GM18861 (cell line): Measurements from ENCODE around the gene HTR7.
"Not testable (repeated sequence)": the region's sequence is repeated elsewhere in the genome, so short reads cannot be mapped to it uniquely, and the experiment has no call there.

ENCODE experiments used
- ATAC-seq: cut with Tn5 transposase; IDR thresholded peaks from one replicate; pipeline ENCODE4 v1.9.1; 2021; ENCODE audit not compliant: unreplicated experiment

Gene HTR7

DNA sequence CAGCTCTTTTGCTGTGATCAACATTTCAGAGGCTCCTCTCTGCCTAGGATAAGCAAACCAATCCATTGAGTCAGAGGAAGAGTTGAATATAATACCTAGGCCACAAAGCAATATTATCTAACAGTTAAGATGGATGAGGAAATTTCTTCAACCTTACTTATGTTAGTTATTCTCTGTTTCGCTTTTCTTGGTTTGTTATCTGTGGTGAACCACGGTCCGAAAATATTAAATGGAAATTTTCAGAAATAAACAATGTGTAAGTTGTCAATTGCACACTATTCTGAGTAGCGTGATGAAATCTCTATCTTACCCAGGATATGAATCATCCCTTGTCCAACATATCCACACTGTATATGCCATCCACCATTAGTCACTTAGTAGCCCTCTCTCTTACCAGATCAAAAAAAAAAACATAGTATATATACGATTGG lies 1.5 kb upstream of the HTR7 start:
- no peak for ATAC-seq

DNA sequence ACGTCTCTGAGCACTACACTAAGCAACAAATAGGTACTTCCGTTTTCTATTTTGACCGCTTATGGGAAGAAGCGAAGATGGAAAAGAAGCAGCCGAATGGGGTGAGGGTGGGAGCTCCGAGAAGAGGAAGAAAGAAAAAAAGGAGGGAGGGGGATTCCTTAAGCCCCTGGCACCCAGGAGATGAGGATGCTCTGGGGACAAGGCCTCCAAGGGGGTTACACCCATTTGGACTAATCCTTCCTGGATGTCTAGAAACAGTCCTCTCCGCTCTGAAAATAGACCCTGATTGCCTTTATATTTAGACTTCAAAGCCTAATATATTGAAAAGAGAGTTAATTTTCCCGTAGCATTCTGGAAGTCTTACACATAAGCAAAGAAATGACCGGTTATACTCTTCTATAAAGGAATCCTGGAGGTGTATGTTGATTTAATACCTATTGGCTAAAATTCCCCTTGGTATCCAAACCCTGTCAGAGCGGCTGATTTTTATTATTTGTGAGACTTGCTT lies 676 bp upstream of the HTR7 start:
- peak; percentile 4 for ATAC-seq

DNA sequence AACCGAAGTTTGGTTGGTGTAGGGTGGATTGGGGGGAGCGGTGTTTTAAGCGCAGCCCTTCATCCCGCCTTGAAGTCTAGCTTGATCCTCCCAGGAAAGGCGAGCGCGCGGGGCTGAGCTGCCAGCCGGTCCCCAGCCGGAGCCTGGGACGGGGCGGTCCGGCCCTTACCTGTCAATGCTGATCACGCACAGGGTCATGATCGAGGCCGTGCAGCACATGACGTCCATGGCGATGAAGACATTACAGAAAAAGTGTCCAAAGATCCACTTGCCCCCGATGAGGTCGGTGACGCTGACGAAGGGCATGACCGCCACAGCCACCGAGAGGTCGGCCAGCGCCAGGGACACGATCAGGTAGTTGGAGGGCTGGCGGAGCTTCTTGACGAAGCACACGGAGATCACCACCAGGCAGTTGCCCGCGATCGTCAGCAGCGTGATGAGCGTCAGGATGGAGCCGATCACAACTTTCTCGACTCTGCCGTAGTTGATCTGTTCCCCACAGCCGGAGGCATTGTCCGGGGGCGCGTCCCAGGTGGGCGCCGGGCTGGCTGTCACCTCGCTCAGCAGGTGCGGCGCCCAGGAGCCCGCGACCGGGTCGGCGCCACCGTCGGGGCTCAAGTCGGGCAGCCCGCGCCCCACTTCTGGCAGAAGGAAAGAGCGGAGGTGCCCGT lies 740 bp downstream of the HTR7 start:
- peak; percentile 6 for ATAC-seq

DNA sequence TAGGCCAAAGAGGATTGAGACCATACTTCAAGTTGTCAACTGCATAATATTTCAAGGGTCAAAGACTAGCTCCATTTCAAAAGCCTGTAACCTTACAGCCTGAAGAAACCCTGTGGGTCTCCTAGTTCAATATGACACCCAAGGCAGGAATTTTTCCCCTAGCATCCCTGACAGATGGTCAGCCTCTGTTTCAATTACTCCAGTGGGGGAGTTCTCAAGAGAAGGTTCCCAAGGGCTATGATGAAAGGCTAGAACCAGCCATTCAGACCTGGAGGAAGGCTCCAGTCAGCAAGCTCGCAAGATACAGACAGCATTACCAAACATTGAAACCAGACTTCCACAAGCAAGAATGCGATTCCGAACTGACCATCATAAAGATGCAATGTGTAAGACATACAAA lies 1.6 kb downstream of the HTR7 start:
- ATAC-seq, result no peak

DNA sequence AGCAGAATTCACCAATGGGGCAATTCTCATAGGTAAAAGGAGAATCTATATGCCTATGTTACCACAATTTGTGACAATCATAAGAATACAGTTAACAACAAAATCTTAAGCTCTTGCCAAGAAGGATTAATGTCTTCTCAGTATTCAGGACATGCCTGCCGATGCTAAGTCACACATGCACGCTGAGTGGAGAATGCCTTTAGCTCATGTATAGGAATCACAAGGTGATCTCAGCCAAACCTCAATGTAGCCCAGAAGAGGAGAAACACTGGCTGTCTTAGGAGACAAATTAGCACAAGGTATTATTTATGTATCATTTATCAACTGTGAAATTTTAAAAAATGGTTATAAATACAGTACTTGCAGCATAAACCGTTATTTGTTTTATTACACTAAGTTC lies 2.7 kb downstream of the HTR7 start:
- no peak for ATAC-seq

DNA sequence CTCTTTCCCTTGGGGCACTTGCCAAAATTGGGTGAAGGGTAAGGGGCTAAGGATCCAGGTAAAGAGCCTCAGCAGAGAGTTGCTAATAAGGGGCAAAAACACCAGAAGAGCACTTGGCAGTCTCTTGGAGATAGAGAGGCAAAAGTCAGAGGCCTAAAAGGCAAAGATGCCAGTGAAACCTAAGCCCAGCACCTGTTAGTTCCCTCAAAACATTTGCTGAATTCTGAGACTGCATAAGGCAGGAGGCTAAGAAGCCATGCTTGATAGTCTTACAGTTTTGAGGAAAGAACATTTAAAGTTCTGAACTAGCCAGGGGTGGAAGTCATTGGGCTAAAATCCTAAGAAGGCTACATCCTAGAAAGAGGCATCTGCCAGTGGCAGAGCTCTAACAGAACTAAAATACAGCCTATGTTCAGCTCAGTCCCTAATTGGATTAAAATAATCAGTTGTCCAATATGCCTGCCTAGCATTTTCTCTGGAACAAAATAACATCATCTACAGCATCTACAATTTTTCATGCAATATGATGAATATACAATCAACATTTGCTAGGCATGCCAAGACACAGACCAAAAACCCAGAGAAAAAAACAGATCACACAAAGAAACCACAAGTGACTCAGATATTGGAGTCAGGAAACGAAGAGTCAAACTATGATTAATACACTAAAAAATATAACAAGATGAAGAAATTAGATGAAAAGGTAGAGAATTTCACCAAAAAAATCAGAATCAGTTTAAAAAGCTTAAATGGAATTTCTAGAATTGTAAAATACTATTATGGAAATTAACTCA lies 7.7 kb downstream of the HTR7 start:
- ATAC-seq, result no peak

DNA sequence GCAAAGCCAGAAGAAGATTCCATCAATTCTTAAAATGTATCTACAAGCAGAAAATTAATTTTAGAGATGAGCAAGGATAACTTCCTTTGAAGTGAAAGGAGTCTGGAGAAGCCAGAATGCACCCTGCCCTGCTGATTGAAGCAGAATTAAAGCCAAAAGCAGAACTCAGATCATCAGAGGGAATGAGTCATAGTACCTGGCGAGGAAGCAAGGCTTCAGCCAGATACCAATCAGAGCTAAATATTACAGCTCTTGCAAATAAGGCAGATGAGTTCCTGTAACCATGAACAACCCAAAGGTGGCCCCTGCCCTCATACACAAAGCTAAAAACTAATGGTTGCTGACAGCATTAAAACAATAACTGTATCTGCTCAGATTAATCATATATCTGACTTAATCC lies 10.4 kb downstream of the HTR7 start:
- no peak for ATAC-seq

DNA sequence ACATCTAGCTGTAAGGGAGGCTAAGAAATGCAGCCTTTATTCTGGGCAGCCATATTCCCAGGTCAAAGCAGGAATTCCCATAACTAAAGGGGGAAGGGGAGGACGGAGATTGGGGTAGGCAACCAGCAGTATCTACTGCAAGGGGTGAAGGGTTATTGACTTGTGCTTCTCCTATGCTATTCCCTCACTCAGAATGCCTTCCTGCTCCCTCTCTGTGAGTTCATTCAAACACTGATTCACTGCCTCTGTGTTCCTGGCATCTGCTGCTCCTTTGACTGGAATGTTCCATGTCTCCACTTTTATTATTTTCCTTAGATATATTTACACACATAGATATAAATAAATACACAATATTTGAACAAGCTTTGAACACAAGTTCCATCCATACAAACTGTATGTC lies 11.1 kb downstream of the HTR7 start:
- ATAC-seq, result no peak

DNA sequence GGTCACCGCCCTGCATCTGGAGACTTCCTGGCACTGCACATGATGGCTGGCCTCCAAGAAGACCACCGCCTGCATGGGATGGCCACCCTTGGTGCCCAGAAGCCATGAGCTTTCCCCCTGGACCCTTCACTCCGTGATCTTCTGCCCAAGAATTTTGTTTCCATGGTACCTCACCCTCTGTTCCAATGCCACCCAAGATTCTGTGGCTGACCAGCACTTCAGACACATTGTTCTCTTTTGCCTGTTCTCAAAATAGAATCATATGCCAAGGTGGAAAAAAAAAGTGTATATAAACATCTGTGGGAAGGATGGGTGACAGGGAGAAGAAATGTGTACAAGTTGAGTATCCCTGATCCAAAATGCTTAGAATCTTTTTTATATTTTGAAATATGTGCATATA lies 12.1 kb downstream of the HTR7 start:
- ATAC-seq, result no peak

DNA sequence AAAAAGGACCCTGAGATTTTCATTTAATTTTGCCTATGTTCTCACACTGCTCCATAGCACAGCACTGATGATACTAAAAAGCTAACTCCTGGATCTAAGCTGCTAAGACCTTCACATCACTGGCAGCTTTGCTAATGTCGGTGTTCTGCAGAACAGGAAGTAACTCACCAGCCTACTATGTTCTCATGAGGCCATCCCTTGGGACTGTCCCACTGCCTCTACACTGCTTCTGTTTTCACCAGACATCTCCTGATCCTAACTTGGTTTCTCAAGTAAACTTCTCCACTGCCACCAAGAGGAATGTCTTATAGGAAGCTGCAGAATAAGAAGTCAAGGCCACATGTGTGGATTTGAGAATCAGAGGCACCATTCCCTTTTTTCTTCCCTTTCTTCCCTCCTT lies 15.1 kb downstream of the HTR7 start:
- no peak for ATAC-seq

DNA sequence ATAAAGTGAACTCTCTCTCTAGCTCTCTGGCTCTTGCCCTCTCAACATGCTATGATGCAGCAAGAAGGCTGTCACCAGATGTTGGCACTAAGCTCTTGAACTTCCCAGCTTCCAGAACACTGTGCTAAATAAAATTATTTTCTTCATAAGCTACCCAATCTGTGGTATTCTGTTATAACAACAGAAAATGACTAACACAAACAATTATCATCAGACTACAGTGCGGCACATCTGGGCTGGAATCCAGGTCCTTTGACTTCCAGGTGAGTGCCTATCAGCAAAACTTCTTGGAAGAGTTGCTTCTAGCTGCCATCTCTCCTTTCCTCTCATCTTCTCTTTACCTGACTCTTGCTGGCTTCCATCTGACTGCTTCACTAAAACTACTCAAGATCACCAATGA lies 20.4 kb downstream of the HTR7 start:
- ATAC-seq, result no peak

DNA sequence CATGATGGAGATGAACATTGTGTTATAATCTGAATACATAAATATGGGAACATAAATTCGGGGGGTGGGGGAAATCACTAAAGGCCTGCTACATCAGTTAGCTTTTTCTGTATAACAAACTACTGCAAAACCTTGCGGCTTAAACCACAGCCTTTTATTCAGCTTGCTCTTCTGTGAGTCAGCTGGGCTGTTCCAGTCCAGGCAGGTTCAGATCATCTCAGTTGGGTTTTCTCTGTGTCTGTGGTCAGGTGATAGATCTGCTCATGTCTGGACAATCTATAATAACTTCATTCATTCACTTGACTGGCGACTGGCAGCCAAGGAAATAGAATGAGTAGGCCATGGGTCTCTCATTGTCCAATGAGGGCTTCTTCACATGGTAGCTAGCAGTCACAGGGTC lies 23.5 kb downstream of the HTR7 start:
- no peak for ATAC-seq

DNA sequence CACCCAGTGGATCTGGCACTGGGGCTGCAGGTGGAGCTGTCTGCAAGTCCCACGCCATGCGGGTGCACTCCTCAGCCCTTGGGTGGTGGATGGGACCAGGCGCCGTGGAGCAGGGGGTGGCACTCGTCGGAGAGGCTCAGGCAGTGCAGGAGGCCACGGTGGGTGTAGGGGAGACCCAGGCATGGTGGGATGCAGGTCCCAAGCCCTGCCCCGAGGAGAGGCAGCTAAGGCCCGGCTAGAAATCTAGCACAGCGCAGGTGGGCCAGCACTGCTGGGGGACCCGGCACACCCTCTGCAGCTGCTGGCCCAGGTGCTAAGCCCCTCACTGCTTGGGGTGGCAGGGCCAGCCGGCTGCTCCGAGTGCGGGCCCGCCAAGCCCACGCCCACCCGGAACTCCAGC lies 25.7 kb downstream of the HTR7 start:
- ATAC-seq, result no peak

DNA sequence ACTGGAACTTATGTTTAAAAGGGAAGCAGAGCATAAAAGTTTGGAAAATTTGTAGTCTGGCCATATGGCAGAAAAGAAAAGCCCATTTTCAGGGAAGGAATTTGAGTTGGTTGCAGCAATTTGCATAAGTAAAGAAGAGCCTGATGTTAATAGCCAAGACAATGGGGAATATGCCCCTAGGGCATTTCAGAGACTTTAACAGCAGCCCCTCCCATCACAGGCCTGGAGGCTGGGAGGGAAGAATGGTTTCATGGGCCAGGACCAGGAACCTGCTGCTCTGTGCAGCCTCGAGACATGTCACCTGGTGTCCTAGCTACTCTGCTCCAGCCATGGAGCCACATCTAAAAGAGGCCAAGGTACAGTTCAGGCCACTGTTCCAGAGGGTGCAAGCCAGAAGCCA lies 35.3 kb downstream of the HTR7 start:
- ATAC-seq, result no peak

DNA sequence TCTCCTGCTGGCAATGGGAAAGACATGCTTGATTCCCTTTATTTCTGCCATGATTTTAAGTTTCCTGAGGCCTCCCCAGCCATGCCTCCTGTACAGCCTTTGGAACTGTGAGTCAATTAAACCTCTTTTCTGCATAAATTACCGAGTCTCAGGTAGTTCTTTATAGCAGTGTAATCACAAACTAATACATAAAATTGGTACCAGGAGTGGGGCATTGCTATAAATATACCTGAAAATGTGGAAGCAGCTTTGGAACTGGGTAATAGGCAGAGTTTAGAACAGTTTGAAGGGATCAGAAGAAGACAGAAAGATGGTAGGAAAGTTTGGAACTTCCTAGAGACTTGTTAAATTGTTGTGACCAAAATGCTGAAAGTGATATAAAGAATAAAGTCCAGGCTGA lies 36.0 kb downstream of the HTR7 start:
- not testable (repeated sequence) for ATAC-seq

DNA sequence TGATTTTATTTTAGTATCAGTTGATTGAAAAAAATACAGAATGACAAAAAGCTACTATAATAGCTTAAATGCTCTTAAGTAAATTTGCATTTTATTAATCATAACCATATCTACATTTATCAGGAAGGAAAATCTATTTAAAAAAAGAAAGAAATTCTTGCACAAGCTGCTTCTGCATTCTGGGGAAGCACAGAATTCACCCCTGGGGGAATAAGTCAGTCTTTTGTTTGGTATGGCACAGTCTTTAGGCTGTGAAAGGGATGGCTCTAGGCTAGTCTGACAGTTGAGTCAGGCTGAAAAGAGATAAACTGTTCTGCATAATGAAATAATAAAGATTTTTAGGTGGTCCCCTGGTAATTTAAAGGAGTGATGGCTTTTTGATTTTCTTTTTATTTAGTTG lies 37.9 kb downstream of the HTR7 start:
- ATAC-seq, result no peak

DNA sequence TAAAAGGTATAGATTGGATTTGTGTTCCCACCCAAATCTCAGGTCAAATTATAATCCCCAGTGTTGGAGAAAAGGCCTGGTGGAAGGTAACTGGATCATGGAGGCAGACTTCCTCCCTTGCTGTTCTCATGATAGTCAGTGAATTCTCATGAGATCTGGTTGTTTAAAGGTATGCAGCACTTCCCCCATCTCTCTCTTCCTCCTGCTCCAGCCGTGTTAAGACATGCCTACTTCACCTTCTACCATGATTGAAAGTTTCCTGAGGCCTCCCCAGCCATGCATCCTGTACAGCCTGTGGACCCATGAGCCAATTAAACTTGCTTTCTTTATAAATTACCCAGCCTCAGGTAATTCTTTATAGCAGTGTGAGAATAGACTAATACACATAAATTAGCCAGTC lies 39.1 kb downstream of the HTR7 start:
- ATAC-seq, result no peak

DNA sequence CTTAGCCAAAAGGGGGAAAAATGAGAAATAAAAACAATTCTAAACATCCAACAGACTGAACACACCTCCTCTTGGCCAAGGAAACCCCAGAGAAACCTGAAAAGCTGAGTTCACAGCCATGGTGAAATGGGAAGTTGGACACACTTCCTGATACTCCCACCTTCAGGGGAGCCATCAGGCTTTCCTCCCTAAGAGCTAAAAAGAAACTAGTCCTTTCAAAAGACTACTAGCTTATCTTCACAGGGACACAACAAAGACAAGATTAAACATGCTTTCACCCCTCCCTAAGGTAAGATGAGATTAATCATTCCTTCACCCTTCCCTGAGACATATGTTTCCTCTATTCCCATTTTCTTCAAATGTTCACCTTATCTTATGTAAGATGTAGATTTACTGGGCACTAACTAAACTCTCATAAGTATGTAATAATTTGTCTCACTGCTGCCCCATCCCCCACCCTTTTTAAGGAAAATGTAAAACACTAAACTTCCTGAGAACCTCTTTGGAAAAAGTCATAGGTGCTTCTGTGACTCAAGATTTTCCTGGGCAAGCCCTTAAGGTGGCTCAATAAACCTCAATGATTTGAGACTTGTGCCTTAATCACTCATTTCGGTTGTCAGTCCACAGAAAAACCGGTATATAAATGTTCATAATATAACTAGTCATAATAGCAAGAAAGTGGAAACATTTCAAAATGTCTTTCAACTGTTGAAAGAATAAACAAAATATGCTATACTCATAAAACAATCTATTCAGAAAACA lies 40.5 kb downstream of the HTR7 start:
- ATAC-seq, result no peak

DNA sequence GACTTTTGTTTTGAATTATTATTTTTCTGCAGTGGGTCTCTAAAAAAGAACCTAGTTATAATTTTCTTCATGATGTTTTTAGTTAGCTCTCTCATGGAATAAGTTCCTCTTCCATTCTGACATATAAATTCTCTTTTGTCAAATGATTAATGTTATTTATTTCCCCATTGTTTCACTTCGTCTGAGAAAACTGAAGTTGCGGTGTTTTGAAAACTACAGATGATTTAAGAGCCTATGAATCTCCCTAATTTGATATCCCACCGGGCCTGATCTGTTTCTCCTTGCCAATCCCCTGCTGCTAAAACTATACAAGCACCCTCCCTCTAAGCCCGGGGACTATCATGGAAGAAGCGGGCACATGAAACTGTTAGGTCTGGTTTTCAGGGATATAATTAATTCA lies 41.4 kb downstream of the HTR7 start:
- no peak for ATAC-seq

DNA sequence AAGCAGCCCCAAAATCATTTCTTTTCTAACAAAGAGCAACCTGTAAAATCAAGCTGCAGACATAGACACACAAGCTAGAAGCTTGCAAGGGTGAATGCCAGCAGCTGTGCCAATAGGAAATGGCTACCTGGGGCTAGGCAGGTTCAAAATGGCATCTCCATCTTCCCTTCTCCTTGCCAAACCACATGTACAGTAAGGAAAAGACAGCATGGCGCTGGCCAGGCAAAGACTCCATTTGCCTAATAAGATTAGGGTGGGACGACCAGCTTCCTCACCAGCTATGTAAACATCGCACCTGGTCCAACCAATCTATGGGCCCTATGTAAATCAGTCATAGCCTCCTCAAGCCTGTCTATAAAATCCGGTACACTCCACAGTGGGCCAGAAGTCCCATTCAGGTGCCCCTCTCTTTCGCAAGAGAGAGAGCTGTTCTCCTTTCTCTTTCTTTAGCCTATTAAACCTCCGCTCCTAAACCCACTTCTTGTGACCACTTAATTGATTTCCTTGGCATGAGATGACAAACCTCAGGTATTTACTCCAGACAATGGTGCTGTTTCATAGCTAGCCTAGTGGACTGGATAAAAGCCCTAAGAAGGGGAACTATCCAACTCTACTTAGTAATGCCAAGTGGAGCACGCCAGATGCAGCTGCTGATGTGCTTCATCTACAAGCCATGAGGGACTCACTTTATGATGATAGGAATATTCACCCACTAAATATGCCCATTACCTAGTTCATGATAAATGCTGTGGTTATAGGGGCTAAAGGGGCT lies 44.1 kb downstream of the HTR7 start:
- no peak for ATAC-seq

DNA sequence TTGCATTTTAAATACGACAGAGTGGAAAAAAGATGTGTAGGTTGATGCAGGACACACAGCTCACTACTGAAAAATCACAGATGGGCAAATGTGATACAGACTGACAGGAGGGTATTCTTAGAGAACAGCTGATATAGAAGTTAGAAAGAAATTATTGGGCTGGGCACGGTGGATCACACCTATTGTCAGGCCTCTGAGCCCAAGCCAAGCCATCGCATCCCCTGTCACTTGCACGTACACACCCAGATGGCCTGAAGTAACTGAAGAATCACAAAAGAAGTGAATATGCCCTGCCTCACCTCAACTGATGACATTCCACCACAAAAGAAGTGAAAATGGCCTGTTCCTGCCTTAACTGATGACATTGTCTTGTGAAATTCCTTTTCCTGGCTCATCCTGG lies 50.7 kb downstream of the HTR7 start:
- ATAC-seq, result not testable (repeated sequence)
